Liver (tissue), 3 donors: ENCODE results near the gene ARRDC5.

Experiments used
- CTCF ChIP-seq: fragments of 150-350 bp; IDR thresholded peaks from 2 replicates; pipeline ENCODE4 v1.5.1; 2017; ENCODE audit warnings: improper control_type of control experiment, low read depth, low read length; ENCODE audit not compliant: missing input control
- FOXA1 ChIP-seq: IDR thresholded peaks from 2 replicates; pipeline ENCODE4 v1.6.1; 2016; ENCODE audit warnings: antibody characterized with exemption
- GABPA ChIP-seq, 2 donors: IDR thresholded peaks in 1 of 2; conservative IDR thresholded peaks in 1 of 2; 2 replicates each; pipeline ENCODE4 v1.6.1; 2016; ENCODE audit warnings: antibody characterized with exemption in 2 of 2, mild to moderate bottlenecking in 1 of 2, moderate library complexity in 1 of 2
- JUND ChIP-seq, 2 donors: IDR thresholded peaks; 2 replicates each; pipeline ENCODE4 v1.6.1; 2016; ENCODE audit warnings: antibody characterized with exemption in 2 of 2
- MAX ChIP-seq: IDR thresholded peaks from 2 replicates; pipeline ENCODE4 v1.6.1; 2016; ENCODE audit warnings: antibody characterized with exemption
- SP1 ChIP-seq: IDR thresholded peaks from 2 replicates; pipeline ENCODE4 v1.6.1; 2018; ENCODE audit warnings: antibody characterized with exemption, mild to moderate bottlenecking
- TAF1 ChIP-seq: conservative IDR thresholded peaks from 2 replicates; pipeline ENCODE4 v1.6.1; 2016; ENCODE audit warnings: antibody characterized with exemption, mild to moderate bottlenecking
- YY1 ChIP-seq: IDR thresholded peaks from 2 replicates; pipeline ENCODE4 v1.6.1; 2016; ENCODE audit warnings: antibody characterized with exemption, mild to moderate bottlenecking
- donor health status: healthy.
- donor health status: healthy.

- TF ChIP-seq CTCF (no peak), JUND (IDR thresholded peaks at IDR 0.05) (no peak), FOXA1 (no peak), TAF1 (no peak), YY1 (no peak), MAX (no peak), GABPA (IDR thresholded peaks at IDR 0.05 in 1 of 2, conservative IDR thresholded peaks at IDR 0.05 in 1 of 2) (no peak), SP1 (no peak)
Measured at GRCh38 chr19:4847190-4847973, 55.3 kb downstream of the ARRDC5 start.
